ENCODE measurements around the gene NTRK1.

Gene NTRK1

DNA sequence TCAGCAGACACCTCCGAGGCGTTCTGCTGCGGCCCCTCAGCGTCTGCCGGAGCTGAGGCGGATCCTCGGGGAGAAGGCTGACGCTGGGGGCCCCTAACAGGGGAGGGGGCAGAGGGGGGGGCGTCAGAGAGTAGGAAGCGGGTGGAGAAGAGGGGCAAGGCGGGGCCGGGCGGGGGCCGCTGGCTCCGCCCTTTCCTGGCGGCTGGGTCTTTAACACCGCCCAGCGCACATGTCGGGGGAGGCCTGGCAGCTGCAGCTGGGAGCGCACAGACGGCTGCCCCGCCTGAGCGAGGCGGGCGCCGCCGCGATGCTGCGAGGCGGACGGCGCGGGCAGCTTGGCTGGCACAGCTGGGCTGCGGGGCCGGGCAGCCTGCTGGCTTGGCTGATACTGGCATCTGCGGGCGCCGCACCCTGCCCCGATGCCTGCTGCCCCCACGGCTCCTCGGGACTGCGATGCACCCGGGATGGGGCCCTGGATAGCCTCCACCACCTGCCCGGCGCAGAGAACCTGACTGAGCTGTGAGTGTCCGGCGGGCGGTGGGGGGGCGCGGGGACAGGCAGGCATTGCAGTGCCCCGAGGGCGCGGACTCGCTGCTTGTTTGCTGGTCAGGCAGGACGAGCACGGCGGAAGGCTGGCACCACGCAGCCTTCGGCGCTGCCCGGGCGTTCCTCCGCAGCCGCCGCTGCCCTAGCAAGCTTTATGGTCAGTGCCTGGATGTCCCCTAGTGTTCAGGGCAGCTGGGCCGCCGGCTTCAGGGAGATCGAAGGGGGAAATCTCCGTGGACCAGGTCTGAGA, at the start of gene NTRK1:
TSS of gene NTRK1 (plus strand) at position 238 of the 796 bp plus-strand sequence. CDS start at position 308, 70 bp downstream.
- DNase-seq, result peak; percentile 72

DNA sequence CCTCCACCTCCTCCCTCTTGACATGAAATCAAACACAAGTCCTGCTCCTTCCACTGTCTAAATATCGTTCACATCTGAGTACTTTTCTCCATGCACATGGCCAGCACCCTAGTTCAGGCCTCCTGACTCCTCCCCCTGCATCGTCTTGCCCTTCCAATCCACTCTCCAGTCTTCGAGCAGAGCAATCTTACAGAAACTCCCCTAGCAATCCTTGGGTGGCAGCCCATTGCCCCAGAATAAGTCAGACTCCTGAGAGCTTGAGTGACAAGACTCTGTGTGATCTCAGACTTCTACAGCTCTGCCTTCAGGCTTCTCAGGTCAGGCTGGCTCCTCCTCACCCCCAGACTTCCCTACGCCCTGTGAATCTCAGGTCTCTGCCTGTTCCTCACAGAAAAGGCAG, 49.5 kb upstream of the NTRK1 start:
- DNase-seq, result no peak

DNA sequence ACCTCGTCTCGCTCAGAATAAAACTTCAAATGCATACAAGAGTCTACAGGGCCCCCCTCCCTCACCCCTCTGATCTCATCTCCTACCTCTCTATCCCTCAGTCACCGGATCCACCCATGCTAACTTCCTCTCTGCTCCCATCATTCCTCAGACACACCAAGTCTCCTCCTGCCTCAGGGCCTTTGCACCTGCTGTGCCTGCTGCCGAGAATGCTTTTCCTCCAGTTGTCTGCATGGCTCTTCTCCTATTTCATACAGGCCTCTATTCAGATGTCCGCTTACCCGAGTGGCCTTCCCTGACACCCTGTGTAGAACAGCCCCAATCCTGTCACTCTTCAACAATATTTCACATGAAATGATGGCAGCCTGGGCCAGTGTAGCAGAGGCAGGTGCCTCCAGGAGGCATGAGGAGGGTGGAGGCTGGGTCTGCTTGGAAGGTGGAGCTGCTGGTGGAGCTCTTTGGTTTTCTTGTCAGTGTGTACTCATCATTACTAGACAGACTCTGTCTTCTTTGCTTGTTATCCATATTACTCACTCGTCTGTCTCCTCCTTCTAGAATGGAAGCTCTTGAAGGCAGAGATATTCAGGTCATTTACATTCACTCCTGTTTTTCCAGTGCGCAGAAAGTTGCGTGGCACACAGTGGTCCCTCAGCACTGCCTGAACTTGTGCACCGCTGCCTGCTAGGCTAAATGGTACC, 48.2 kb upstream of the NTRK1 start:
- no peak for DNase-seq

DNA sequence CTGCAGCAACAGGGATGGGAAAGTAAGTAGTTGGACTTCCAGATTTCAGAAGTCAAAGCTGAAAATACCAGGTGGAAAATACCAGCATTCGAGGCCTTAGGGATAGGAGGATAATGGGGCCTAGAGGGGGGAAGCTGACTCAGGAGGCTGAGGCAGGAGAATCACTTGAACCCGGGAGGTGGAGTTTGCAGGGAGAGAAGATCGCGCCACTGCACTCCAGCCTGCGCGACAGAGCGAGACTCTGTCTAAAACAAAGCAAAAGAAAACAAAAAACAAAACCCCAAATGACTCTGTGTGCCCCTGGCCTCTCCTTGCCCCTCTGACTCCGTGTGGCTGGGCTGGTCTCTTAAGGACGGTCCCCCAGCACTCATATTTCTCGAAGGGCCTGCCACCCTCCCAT, 47.4 kb upstream of the NTRK1 start:
- DNase-seq, result no peak

DNA sequence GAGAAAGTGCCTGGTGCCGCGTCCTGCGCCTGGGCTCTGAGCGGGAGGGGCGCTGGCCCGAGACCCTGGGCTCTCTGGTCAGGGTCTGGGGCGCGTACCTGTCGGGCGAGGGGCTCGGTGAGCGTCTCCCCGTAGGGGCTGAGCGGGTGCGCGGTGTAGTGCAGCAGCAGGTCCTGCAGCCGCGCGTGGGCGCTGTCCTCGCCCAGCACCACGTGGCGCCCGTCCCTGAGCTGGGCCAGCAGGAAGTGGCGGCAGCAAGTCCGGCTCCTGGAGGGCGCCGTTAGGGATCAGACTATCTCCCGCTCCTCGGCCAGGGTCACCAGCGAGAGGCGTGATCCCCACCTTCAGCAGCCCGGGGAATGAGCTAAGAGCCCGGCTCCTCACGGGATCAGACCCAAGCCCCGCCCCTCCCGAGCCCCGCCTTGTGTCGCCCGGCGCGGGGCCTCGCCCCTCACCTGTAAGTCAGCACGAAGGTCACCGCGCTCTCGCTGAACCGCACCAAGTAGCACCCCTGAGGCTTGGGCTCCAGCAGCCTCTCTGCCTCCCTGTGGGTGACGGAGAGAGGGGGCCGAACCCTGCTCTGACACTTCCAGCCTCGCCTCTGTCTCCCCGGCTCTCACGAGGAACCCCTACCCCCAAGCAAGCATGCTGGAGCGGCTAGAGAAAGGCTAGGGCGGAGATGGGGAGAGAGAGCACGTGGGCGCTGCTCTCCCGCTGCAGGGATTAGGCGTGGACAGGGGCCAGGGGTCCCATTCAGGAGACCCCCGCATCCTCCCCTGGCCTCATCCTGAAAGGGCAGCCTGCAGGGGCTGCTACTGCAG, 46.7 kb upstream of the NTRK1 start:
- DNase-seq, result peak; percentile 69

DNA sequence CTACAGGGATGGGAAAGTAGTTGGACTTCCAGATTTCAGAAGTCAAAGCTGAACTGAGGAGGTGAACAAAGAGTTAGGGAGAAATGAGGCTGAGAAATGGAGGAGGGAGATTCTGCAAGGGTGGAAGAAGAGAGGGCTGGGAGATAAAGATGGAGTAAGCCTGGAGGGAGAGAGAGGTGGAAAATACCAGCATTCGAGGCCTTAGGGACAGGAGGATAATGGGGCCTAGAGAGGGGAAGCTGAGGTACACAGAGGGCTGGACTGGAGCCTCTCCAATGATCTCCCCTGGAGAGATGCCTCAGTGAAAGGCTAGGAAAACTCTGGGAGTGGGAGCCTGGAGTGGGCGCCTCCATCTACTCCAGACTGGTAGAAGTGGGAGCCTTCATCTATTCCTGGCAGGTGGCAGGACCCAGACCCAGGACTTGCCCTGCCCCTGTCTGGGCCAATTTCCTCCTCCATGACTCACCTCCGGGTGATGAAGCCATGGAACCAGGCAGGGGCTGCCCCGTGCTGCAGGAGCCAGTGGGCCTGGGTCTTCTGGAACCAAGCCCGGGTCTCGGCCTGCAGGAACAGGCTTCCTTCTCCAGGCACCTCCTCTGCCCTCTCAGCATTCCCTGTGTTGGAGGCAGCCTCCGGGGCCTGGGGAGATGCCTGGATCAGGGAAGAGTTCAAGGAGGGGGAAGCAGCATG, 45.9 kb upstream of the NTRK1 start:
- DNase-seq, result no peak

DNA sequence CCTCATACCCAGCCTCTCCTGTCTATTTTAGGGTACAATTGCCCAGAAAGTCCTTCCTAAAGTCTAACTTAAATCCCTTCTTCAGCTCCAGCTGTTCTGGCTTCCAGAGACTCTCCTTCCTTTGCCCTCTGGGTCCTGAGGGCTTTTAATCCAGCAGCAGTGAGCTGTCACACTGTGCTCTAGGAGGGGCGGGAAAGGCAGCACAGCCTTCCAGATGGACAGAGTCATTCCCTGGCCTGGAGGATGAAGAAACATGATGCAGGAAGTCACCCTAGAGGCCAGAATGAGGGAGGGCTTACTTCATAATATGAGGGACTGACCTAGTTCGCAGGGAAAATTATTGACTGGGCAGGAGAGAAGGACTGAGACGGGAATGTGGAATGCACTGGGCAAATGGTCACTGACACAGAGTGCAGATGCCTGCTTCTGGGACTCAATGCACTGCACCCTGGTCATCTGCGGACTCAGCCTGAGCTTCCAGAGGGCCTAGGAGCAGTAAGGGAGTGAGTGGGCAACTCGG, 45.3 kb upstream of the NTRK1 start:
- DNase-seq, result peak; percentile 83

DNA sequence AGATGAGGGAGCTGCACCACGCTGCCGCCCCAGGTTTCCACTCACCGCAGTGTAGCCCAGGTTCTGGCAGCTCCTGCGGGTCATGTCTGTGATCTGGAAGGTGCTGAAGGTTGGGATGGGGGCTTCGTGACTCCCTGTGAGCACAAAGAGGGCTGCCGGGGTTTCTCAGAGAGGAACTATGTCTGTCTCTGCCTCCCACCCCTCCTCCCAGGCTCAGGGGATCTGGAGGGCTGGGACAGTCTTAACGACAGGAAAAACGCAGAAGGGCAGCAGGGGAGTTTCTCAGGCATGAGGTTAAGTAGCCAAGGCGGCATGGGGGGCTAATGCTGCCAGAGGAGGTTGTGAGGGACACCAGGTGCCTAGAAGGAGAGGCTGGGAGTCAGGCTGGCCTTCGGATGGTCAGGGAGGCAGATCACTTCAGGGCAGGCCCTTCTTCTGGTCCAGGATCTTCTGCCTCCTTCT, 44.7 kb upstream of the NTRK1 start:
- DNase-seq, result no peak

DNA sequence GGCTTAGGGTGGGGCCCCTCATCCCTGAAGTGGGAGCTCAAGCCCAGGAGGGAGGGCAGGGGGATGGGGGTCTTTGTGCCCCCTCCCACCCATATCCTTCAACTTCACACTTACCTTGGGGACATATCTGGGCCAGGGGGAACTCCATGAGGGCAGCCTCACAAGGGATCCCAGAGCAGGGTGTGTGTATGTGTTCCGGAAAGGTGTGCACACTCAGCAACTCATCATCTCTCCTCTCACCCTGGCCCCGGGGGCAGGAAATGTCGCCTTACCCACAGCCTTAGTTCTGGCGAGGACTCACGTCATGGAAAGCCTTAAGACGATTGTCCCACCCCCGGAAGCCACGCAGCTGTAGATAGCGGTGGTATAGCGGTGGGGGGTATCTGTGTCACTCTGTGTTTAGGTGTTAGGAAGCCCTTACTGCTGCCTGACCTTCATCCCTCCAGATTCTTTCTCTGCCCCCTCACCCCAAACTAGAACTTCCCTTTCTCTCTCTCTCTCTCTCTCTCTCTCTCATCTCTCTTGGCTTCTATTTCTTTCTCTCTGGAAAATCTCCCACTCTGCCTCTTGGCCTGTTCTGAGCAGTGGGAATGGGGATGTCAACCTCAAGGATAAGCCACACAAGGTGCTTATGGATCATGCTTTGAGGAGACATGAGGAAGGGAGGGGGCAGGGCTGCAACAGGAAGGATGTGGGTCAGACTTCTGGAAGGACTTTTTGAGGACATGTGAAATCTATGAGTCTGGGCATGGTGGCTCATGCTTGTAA, 43.9 kb upstream of the NTRK1 start, which contains the start of gene SH2D2A:
TSS of gene SH2D2A (minus strand) at position 288 of the 768 bp plus-strand sequence. CDS start at position 148, 140 bp downstream.
- DNase-seq, result peak; percentile 61

DNA sequence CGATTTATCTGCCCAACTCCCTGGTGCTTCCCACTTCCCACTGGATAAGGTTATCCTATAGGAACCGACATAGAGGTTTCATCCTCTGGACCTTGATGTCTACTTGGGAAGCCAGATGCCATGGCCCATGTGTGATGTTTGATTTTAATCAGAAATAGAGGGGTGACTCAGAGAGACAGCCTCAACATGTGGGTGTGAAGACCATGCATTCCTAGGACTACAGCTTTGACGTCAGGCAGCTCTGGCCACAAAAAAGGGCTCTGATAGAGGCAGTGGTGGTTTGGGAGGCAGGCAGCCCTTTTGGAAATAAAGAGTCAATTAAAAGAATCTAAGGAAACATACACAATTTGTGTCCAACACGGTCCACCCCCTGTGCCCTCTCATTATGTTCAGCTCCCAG, 38.9 kb upstream of the NTRK1 start:
- DNase-seq, result no peak

DNA sequence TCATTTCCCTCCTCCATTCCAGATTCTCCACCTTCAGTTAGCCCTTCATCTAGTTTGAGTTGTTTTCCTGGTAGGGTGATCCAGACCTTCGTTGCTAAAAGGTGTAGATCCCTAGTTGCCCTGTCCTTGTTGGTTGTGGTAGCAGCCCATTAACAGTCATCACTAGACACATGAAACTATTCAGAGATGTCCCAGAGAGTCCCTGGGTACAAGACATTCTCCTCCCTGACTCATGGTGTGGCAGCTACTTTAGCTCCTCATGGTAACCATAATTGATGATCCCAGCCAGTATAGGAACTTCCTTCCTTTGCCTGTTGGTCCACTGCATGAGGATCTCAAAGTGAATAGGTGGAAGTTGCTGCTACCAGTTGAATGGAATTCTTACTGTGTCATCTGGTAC, 38.0 kb upstream of the NTRK1 start:
- DNase-seq, result no peak

DNA sequence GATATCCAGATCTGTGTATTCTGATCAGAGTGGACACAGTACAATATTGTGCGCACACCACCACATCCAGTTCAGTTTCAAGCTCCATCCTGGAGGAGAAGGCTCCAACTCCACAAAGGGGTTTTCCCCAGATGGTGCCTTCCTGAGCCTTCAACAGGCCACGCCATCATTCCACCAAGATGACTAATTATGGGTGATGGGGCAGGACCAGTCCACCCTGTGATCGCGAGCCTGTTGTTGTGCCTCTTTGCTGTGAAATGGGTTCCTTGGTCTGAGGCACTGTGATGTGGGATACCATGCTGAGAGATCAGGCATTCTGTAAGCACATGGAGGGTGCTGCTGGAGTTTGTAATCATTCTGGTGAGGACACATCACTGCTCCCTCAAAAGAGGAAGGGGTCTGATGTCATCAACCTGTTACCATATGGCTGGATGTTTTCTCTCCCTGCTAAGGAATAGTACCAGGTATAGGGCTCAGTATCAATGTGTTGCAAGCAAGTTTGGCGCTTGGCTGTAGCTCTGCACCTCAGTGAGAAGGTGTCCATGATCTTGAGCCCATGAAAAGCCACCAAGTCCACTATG, 37.4 kb upstream of the NTRK1 start:
- DNase-seq, result no peak

DNA sequence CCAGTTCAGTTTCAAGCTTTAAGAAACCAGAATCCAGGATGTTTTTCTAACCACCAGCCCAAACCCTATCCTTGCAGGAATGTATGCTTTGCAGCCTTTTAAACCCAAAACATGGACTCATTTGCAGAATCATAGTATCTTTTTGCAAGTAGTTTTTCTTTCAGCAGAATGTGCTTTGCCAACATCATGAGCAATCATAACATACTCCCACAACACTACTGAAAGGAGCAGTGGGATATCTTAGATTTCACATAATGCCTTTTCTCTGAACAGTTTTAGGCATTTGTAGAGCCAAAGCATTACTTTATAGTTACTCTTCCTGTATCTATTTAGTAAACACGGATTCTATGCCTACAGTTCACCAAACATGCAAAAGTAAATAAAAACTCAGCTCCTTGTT, 34.0 kb upstream of the NTRK1 start:
- DNase-seq, result no peak

DNA sequence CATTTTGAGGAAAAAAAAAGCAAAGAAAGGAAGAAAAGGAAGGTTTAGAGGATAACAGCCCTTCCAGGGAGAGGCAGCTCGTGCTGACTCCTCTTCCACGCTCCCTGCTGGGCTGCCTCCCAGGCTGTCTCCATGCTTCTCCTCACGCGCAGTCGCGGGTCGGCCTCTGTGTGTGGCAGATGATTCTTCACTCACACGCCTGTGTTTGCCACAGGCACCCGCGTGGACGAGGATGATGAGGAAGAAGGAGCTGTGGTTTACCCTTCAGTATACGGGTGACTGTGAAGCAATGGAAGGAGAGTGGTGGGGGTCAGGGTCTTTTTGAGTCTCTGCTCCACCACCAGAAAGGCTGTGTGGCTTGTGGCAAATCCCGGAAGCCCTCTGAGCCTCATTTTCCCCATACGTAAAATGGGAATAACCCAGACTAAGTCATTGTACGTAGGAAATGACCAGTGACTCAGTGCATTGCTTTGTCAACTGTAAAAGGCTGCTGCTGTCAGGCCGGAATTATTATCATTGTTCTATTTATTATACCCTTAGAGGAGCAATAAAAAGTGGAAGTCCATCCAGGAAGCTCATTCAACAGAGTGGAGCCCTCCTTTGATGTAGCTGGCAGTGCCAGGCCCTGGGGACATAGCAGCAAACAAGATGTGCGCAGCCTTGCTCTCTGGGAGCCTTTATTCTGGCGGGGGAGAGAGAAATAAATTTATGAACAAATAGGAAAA, 32.1 kb upstream of the NTRK1 start:
- DNase-seq, result no peak

DNA sequence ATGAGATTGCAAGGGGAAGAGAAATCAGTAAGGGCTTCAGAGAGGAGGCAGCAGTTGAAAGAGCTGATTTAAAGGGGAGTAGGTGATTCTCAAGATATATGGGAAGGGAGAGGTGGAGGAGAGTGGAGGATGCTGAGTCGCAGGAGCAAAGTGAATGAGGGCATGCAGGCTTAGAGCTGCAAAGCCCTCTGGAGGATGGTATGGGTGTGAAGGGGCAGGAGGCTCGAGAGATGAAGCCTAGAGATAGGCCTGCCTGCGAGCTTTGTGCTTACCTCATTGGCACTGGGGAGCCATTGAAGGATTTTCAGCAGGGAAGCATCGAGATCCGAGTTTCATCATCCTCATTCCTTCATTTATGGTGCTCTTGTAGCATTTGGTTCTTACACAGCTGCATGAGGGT, 28.2 kb upstream of the NTRK1 start:
- no peak for DNase-seq

DNA sequence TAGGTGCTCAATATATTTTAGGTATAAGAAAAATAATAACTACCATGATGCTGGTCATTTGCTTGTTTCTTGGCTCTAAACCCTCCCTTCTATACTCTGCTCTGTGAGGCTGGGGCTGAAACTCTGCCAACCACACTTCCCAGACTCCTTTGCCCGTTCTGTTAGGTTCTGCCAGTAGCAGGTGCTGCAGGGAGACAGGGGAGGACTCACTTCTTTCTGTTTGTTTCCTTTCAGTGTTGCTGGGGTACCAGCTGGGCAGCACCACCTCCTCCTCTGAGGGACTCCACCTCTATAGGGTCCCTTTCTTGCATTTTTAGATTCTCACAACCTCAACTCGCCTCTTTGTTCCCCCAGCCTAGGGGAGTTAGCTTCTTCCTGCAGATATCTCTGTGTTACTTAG, 27.1 kb upstream of the NTRK1 start:
- DNase-seq, result no peak

DNA sequence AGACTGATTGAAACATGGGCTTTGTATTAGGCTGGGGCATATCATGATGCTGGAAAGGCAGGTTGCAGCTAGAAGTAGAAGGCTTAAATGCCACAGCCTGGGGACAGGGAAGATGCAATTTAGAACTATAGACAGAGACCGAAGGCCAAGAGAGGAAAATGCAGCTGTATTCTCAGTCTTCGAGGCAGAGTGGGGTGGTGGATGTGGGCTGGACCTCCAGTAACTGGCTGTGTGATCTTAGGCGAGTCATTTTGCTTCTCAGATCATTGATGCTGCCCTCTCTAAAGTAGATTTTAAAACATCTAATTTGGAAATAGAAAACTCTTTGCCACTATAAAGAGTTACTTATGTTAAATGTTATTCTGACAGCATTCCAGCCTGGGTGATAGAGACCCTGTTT, 26.3 kb upstream of the NTRK1 start:
- DNase-seq, result no peak

DNA sequence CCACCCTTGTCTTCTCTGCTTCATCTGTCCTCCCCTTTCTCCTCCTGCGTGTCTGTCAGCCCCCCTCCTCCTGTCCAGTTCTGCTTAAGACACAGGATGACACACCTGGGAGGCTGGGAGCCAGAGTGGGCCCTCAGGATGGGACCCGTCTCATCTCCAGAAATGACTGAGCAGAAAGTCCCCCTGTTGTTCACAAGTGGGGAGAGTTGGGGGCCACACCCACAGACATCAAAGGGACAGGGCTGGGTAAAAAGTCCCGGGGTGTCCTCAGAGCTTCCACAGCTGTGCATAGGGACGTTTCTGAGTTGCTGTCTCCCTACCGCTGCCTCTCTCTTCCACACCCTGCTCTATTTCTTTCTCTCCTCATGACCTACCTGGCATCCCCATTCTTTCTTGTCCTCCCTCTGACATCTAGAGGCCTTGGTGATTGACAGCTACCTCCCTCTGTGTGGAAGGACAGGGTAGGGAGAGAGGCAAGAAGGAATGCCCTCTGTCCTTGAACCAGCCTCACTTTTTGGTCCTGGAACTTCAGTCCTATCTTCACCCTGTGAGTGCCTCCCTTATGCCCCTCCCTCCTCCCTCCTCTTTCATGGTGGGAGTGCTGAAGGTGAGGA, 24.5 kb upstream of the NTRK1 start:
- DNase-seq, result no peak

DNA sequence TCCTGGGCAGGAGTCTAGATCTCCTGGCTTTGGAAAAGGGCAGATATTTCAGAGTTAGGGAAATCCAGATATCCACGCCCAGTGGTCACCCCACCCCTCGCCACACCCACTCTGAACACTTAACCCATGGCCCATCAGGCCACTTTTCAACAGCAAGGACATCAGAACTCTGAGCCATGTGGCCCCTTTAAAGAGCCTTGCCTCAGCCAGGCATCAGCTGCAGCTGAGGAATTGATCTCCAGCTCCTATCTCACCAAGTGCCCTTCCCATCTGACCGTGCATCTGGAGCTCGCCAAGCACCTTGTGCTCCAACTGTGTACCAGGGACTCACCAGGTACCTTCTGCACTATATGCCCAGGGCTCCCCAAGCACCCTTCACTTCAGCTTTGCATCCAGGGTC, 23.8 kb upstream of the NTRK1 start:
- no peak for DNase-seq

DNA sequence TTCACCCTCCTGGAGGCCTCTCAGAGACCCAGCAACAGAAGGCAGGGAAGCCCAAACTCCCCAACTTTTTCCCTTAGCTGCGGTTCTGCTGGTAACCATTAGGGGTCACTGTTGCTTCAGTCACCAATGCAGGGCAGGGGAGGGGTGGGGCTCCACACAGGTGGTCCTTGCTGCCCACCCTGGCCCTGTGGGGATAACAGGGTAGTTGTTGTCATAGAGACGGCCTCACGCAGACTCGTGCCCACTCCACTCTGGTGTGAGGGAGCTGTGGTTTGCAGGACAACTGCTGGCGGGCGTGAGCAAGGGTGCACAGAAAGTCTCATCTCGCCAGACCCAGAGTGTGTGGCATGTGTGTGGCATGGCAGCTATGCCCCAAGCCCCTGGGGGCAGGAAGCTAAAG, 21.7 kb upstream of the NTRK1 start:
- DNase-seq, result no peak
